GM21825 (cell line): ENCODE results near the gene WWOX.
A peak's percentile ranks its signal among the peaks of the same experiment; 100 is the strongest.
"Not testable (repeated sequence)": the region's sequence is repeated elsewhere in the genome, so short reads cannot be mapped to it uniquely, and the experiment has no call there.

Experiments
- ATAC-seq: cut with Tn5 transposase; IDR thresholded peaks from one replicate; pipeline ENCODE4 v1.9.1; 2021; ENCODE audit warnings: mild to moderate bottlenecking, moderate library complexity; ENCODE audit not compliant: unreplicated experiment

WWOX gene

DNA sequence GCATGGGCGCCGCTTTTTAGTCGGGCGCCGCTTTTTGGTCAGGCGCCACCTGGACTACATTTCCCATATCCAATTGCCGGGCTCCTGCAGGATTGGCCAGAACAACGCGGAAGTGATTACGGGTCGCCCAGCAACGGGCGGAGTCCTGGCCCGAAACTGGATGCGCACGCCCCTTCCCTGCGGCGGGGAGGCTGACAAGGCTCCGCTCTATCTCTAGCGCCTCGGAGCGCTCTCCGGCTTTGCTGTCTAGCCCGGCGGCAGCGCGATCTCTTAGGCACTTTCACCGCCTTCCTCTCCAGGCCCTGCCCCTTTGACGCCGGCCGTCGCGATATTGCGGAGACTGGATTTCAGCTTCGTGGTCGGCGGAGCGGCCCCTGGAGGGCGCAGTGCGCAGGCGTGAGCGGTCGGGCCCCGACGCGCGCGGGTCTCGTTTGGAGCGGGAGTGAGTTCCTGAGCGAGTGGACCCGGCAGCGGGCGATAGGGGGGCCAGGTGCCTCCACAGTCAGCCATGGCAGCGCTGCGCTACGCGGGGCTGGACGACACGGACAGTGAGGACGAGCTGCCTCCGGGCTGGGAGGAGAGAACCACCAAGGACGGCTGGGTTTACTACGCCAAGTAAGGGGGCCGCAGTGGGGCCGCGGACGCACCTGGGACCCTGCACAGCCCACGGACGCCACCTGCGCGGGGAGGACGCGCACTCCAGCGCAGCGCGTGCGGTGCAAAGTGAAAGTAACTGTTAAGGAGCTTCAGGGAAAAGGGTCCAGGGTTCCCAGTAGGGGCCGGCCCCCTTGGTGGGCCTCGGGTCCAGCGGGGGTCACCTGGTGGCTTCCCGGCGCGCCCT lies at the start of gene WWOX:
Gene WWOX, plus strand, starts transcription at position 384 of the 841 bp plus-strand sequence.
- peak; percentile 96 for ATAC-seq

GRCh38 chr16:78050734-78051400 lies 48.6 kb upstream of the WWOX start:
- no peak for ATAC-seq

DNA sequence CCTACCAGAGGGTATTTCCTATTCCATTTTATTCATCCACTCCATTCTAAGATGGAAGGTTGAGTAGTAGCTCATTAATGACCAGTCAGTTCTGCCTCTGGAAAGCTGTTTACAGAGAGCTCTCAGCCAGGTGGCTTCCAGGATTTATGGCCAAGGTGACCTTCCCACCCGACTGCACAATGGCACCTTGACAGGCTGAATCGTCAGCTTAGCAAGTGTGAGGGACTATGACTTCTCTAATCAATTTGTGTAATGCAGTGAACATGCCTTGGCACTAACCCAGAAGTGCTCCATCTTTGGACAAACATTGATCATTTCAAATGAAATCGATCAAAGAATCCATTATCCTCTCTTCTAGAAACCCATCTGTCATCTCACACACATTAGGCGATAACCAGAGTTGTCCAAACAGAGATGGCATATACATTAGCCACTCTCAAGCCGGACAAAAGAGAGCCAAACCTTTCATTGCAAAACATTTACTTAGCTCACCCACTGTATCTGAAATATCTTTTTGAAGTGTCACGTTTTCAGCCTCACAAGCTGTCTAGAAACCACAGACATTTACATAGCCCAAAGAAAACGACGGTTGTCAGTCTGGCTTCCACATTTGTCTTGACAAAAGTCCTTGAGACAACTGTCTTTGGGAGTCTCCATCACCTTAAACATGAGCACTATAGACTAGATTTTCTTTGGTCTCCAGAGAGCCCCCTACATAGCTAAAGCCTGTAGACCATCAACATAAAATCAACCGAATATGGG lies 41.5 kb upstream of the WWOX start:
- no peak for ATAC-seq

DNA sequence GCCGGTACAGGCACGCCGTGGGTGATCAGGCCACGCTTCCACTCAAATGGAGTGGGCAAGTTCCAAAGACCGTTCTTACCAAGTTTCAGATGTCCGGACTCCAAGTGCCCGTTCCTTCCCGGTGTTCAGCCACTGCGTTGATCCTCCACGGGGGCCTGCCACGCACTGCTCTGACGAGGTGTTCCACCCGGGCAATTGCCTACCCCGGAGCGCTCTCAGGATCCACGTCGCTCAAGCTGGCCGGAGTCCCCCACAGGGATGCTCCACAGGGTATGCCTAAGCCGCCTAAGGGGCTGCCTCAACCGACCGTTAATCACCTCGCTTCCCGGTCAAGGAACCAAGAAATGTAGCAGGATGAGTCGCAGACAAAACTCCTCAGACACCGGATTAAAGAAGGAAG lies 39.6 kb upstream of the WWOX start:
- ATAC-seq, result not testable (repeated sequence)

GRCh38 chr16:78060295-78060694 lies 39.2 kb upstream of the WWOX start:
- ATAC-seq, result no peak

- no peak for ATAC-seq
Measured at GRCh38 chr16:78060809-78061208, 38.6 kb upstream of the WWOX start.

DNA sequence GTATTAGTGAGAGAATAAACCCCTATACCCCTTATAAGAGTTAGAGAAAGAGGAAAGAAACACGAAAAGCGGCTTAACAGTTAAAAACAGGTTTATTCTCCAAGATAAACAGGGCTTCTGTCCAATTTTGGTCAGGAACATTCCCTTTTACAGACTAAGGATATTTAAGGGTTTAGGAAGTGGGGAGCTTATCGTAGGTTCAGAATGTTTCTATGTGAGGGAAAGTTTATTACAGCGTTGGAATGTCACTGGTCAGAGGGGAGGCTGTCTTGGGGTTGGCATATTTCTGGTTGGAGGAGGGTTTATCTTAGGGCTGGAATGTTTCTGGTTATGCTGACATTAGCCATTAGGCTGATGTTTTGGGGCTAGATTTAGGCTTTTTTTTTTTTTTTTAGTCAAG lies 34.1 kb upstream of the WWOX start:
- ATAC-seq, result no peak

DNA sequence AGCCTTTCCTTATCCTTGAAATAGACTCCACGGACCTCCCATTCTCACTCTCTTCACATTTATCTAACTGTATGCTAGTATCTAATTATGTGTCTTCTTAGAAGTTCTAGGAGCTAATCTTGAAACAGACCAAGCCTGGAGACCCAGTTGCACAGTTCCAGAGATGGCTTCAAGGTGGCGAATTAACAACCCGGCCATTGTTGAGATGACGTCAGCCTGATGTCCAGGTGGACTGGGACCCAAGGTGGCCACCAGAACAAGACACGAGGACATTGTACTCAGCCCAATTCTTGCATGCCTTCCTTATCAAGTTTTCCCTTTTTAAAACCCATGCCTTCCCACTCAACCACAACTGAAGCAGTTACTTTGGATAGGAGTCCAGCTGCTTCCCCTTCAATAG lies 29.5 kb upstream of the WWOX start:
- ATAC-seq, result no peak

GRCh38 chr16:78072275-78072674 lies 27.2 kb upstream of the WWOX start:
- ATAC-seq, result no peak

GRCh38 chr16:78075800-78076199 lies 23.7 kb upstream of the WWOX start:
- no peak for ATAC-seq

GRCh38 chr16:78081341-78081740 lies 18.1 kb upstream of the WWOX start:
- no peak for ATAC-seq

DNA sequence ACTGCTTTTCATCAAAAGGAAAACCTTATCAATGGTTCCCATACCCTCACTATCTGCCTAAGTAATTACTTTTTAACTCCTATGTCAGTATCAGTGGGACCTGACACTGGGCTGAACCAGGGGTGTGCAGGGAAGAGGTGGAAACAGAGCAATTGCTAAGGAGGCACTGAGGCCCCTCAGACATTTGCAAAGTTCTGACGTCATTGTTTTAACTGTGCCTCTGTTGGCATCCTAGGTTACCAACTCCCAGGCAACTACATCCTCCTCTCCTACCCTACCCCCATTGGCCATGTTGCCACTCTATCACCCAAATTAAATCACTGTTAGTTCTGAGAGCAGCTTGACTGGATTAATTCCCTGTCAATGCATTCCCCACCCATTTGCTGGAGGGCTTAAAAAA lies 8.0 kb upstream of the WWOX start:
- no peak for ATAC-seq

DNA sequence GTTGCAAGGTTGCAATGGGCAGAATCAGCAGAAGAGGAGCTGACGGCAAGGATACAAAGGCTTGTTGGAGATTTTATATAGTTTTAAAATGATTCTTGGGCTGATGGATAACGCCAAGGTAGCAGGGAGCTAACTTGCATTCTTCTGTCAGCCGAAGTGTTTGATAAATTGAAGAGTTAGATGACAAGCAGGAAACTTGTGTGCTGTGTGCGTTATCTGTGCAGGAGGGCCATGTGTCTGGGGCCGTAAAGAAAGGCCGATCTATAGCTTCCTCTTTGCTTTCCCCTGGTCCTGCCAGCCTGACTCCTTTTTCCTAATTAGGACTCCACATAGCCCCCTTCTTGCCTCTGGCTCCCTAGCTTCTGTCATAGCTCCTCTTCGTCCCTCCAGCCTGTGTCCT lies 6.7 kb upstream of the WWOX start:
- ATAC-seq, result no peak

GRCh38 chr16:78094166-78094565 lies 5.3 kb upstream of the WWOX start:
- no peak for ATAC-seq

GRCh38 chr16:78094998-78095397 lies 4.5 kb upstream of the WWOX start:
- ATAC-seq, result no peak

DNA sequence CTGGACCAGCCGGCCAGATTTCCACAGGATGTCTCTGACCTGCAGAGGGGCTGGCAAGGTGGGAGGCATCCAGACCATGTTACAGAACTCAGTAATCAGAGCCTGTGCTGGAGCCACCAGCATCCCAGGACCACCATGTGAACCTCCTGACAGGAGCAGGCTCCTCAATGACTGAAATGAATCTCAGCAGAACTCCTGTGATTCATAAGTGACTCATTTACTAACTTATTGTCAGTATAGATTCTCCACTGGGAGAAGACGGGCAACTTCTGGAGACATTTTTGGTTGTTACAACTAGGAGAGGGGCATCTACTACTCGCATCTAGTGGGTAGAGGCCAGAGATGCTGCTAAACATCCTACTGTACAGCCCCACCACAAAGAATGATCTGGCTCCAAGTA lies 3.1 kb upstream of the WWOX start:
- ATAC-seq, result no peak

DNA sequence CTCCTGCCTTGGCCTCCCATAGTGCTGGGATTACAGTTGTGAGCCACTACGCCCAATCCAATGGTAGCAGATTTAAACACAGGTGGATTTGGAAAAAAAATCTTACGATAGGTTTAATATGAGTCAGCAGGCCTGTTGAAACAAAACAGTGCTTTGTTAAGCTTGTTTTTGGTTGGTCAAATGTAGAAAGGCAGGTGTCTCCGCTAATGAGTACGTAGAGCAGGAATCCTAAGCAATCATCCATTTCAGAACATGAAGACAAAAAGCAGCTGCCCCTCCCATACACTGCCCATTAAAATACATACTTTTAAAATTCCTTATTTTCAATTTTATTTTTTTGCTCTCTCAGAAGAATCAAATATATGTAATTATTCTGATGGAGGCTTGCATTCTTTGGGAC lies 1.9 kb upstream of the WWOX start:
- no peak for ATAC-seq

- no peak for ATAC-seq
Measured at GRCh38 chr16:78098087-78098486, 1.4 kb upstream of the WWOX start.

DNA sequence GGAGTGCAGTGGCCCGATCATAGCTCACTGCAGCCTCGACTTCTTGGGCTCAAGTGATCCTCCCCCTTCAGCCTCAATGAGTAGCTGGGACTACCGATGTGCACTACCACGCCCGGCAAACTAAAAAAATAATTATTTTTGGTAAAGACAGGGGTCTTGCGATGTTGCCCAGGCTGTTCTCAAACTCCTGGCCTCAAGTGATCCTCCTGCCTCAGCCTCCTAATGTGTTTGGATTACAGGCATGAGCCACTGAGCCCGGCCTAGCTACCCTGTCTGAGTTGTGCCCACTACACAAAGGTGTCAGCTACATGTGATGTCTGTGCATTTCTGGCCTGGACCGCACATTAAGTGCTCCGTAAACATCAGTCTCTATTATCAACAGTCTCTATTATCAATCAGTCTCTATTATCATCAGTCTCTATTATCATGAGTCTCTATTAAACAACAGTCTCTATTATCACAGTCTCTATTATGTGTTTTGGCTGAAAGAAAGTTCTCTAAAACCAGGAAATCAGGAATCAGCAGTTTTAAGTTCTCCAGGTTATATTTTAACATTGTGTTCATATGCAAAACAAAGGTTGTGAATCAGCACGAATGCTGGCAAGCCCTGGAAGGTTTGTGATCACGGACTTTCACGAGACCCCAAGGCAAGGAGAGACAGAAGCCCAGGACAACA lies 721 bp upstream of the WWOX start:
- no peak for ATAC-seq

DNA sequence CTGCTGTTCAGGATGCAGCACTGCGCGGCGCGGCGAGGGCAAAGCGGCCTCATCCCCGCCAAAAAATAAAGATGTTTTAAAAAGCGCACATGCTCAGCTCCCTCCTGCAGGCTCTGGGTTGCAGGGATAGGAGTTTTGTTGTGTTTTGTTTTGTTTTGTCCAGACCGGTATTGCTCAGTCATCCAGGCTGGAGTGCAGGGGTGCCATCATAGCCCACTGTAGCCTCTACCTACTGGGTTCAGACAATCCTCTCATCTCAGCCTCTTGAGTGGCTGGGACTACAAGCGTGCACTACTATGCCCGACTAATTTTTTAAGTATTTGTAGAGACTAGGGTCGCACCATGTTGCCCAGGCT lies 636 bp downstream of the WWOX start:
- ATAC-seq, result peak; percentile 39

DNA sequence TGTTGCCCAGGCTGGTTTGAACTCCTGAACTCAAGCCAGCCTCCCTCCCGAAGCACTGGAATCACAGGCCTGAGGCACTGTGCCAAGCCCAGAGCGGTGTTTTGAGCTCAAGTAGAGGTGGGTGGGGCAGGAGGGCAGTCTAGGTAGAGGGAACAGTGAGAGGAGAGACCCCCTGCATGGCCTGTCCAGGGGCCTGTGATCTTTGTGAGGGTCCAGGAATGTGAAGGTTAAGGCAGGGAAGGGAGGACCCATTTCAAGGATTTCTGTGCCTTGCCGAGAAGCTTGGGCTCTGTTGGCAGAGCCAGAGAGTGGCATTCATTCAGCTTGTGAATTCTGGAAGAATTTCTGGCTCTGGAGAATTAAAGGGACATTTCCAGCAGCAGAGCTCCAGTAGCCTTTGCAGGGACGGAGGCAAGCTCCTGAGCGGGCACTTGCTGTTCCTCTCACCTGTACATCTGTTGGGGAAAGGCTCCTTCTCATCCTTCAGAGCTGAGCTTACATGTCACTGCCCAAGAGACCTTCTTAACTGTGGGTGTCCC lies 2.7 kb downstream of the WWOX start:
- no peak for ATAC-seq
